Measurements from ENCODE around the gene TCEANC. TPM values are rescaled to one million over a fixed set of nuclear protein-coding genes. Genes with fewer than 3 reads are reported as not detected.

The TCEANC gene
- total and polyA plus RNA-seq, 2 of the 4 experiments (the other 2 are of a cell fraction), result 0.99 to 2.5 TPM

DNA sequence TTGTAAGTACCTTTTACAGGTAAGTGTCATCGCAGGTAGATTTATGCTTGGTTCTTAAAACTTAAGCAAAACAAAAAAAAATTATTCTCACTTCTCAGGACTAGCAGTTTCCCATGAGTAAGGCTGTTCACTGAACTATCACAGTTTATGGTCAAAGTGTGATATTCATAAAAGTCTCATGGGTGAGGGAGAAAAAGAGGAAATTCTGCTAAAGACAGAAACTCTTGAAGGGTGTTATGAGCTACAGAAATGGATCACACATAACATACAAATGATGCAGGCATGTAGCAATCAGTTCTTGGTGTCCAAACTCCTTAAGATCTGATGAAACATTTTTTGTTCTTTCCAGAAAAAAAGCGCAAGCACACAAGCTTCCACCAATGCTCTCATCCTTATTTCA lies 44.5 kb downstream of the TCEANC start:
- Histone ChIP-seq H3K79me1 (ENCODE audit: low read depth in 1 of 2, low read length in 2 of 2) (peaks cover 24 to 54% of the 10 kb centered on the region in 2 experiments), H3K56ac (ENCODE audit: extremely low read depth, insufficient read depth, low read length) (no peak overlapping the region), H2BK15ac (ENCODE audit: low read depth, low read length) (no peak overlapping the region), H3K9ac (ENCODE audit: low read depth, low read length) (no peak overlapping the region), H3K4ac (ENCODE audit: low read depth, low read length) (no peak overlapping the region), H4K8ac (ENCODE audit: low read depth in 2 of 2, low read length in 2 of 2) (no peak overlapping the region), H3K27ac (ENCODE audit: insufficient read depth, low read length) (no peak overlapping the region), H3K36me3 (ENCODE audit: control insufficient read depth, insufficient read depth, low read length) (peaks cover 8% of the 10 kb centered on the region), H3K9me3 (ENCODE audit: control insufficient read depth, insufficient read depth, low read length) (no peaks in the 10 kb centered on the region), H2AK5ac (ENCODE audit: low read depth, low read length) (no peak overlapping the region), H3K14ac (replicated peaks; ENCODE audit: low read depth, low read length) (no peak overlapping the region), H4K91ac (ENCODE audit: insufficient read depth, low read depth, low read length) (no peak overlapping the region), H2BK120ac (ENCODE audit: low read depth, low read length) (no peak overlapping the region), H2AK9ac (replicated peaks; ENCODE audit: low read depth, low read length, poor library complexity) (no peak overlapping the region), H4K20me1 (ENCODE audit: insufficient read depth, low read length) (peaks cover 67% of the 10 kb centered on the region), H2BK5ac (ENCODE audit: low read depth, low read length, poor library complexity, severe bottlenecking) (no peak overlapping the region), H3K4me1 (ENCODE audit: control insufficient read depth, insufficient read depth, low read length) (peaks cover 11% of the 10 kb centered on the region), H3K23ac (ENCODE audit: low read depth, low read length) (no peak overlapping the region), H3K18ac (ENCODE audit: low read depth, low read length) (no peak overlapping the region), H3K4me3 (ENCODE audit: insufficient read depth, low read depth, low read length) (no peak overlapping the region), H2AFZ (replicated peaks; ENCODE audit: low read length, poor library complexity) (no peak overlapping the region), H4K5ac (ENCODE audit: low read depth, low read length) (no peak overlapping the region), H3K4me2 (ENCODE audit: low read depth, low read length) (no peak overlapping the region), H2BK20ac (ENCODE audit: low read depth, low read length) (no peak overlapping the region), H3K27me3 (ENCODE audit: control insufficient read depth, insufficient read depth, low read length) (no peaks in the 10 kb centered on the region; the same call in 1 of the 2 replicates), H3K9me1 (ENCODE audit: insufficient read depth, low read length) (peaks cover 6% of the 10 kb centered on the region; the same call in 1 of the 2 replicates)
- ATAC-seq (ENCODE audit: low read depth), result no peak
- no TSS peak for BruUV-seq (replicated peaks)
- ChIA-PET CTCF (interaction anchor here (0.7 kb wide), 1 partner anchor 9 kb away, joined by 3 read pairs; the partner anchor contains the start of gene RAB9A), POLR2A (ENCODE audit: unreplicated experiment) (no interaction called here)
- no peak for DNase-seq
- intact Hi-C loops (cut with micrococcal nuclease) (no loop called here), dilution Hi-C loops (cut with HindIII; ENCODE audit: low sequenced_read_pairs, unreplicated experiment) (no loop called here), in situ Hi-C loops (cut with MboI; ENCODE audit: low sequenced_read_pairs) (no loop called here)
- WGBS, 2 experiments (ENCODE audit: extremely low coverage in 2 of 2, insufficient read length in 1 of 2), result no CpG with 5 or more reads among the region's 2 CpGs
- TF ChIP-seq SMC3 (IDR thresholded peaks at IDR 0.05; ENCODE audit: low read depth, low read length), result no peak
- no peak for TF ChIP-seq RCOR1 (IDR thresholded peaks at IDR 0.05; ENCODE audit: insufficient replicate concordance, low read length)
- TF ChIP-seq POLR2A (IDR thresholded peaks at IDR 0.05; ENCODE audit: low read depth, low read length), result no peak
- TF ChIP-seq RFX5 (IDR thresholded peaks at IDR 0.05; ENCODE audit: low read depth, low read length), result no peak
- no peak for TF ChIP-seq NFE2L2 (IDR thresholded peaks at IDR 0.05; ENCODE audit: low read depth, low read length)
- TF ChIP-seq, protein P1, sequence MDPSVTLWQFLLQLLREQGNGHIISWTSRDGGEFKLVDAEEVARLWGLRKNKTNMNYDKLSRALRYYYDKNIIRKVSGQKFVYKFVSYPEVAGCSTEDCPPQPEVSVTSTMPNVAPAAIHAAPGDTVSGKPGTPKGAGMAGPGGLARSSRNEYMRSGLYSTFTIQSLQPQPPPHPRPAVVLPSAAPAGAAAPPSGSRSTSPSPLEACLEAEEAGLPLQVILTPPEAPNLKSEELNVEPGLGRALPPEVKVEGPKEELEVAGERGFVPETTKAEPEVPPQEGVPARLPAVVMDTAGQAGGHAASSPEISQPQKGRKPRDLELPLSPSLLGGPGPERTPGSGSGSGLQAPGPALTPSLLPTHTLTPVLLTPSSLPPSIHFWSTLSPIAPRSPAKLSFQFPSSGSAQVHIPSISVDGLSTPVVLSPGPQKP (IDR thresholded peaks at IDR 0.05; ENCODE audit: borderline replicate concordance, low read depth, low read length), result no peak
- no peak for TF ChIP-seq MAZ (IDR thresholded peaks at IDR 0.05; ENCODE audit: borderline replicate concordance, low read depth, low read length)
- no peak for TF ChIP-seq CHD1 (IDR thresholded peaks at IDR 0.05; ENCODE audit: low read depth, low read length)
- no peak for TF ChIP-seq MAFK (IDR thresholded peaks at IDR 0.05; ENCODE audit: low read depth, low read length)
